K562 (cell line): ENCODE measurements around the gene APLP1. TPM values are rescaled to one million over a fixed set of nuclear protein-coding genes. Genes with fewer than 3 reads are reported as not detected.

Source experiments
- XRCC3 ChIP-seq: fragments of 450-650 bp; IDR thresholded peaks from 2 replicates; pipeline ENCODE4 v1.6.1; 2017; ENCODE audit warnings: mild to moderate bottlenecking, moderate library complexity
- polyA plus RNA-seq, 8 experiments: library from polyadenylated mRNA; depleted of rRNA in 4 of 8; stranded (reverse) in 5 of 8; unstranded in 3 of 8; fragments of >200 nt; fragmentation: Nextera tagmentation in 2 of 8; fragmentation: Illumina TruSeq in 1 of 8; extraction: Ambion mirVana in 2 of 8; extraction: Trizol in 1 of 8; gene quantifications; 2 replicates each; pipeline versions ENCODE4 v1.2.1 to v1.2.3, GENCODE V29; 2011 to 2014; ENCODE audit warnings: inconsistent platforms in 1 of 8, missing spikeins in 1 of 8
- small RNA-seq: library from RNA; depleted of rRNA; stranded (forward); fragments of <200 nt; gene quantifications from one replicate; pipeline ENCODE3, GENCODE V24; 2014
- total RNA-seq, 7 experiments: library from RNA; depleted of rRNA in 6 of 7; stranded (reverse); fragments of >200 nt in 6 of 7; fragmentation: Illumina TruSeq in 2 of 7; extraction: Trizol in 2 of 7; gene quantifications; 2 replicates each; pipeline versions ENCODE4 v1.2.1 to v1.2.3, GENCODE V29; 2011 to 2021; ENCODE audit warnings: low replicate concordance in 1 of 7

The APLP1 gene
- total and polyA plus RNA-seq, 9 of the 15 experiments (the other 6 are each of a cell fraction or from before 2014, with no cell fraction given) = 0.69 to 9.9 (median 4.7) TPM

DNA sequence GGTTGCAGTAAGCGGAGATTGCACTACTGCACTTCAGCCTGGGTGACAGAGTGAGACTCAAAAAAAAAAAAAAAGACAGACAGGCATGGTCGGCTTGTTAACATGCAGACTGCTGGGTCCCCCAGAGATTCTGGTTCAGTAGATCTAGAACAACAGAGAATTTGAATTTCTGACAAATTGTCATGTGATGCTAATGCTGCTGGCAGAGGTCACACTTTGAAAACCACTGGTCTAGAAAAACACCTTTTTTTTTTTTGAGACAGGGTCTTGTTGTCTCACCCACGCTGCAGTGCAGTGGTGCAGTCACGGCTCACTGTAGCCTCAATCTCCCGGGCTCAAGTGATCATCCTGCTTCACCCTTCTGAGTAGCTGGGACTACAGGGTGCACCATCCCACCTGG is 60.1 kb downstream of the APLP1 start (continued):
- TF ChIP-seq XRCC3 = no peak

Small RNA genes lying within 50 kb of the gene (small RNA-seq; reads per million reads assigned to genes)
- not detected for gene RN7SL402P

Other genes with a start within 250 kb of the APLP1 start
Only the 7 nearest of the 29 such genes appear.
- not detected in 2 replicates for gene PRODH2, start 55.7 kb upstream of the APLP1 start, total RNA-seq (2014; rRNA removed)
- not detected in 2 replicates for gene PRODH2, start 55.7 kb upstream of the APLP1 start, total RNA-seq (2014; rRNA removed; fragmentation: Illumina TruSeq; extraction: Trizol)
- gene PRODH2, start 55.7 kb upstream of the APLP1 start, total RNA-seq (2015; rRNA removed; fragmentation: Illumina TruSeq; extraction: Trizol) = not detected in 2 replicates
- not detected in 2 replicates for gene PRODH2, start 55.7 kb upstream of the APLP1 start, total RNA-seq (2021)
- not detected in 2 replicates for gene PRODH2, start 55.7 kb upstream of the APLP1 start, polyA plus RNA-seq (2011; rRNA removed)
- gene PRODH2, start 55.7 kb upstream of the APLP1 start, polyA plus RNA-seq (2014; fragmentation: Illumina TruSeq; extraction: Trizol) = not detected in 2 replicates
- gene PRODH2, start 55.7 kb upstream of the APLP1 start, polyA plus RNA-seq (2014; fragmentation: Nextera tagmentation; extraction: Ambion mirVana) = not detected
- gene PRODH2, start 55.7 kb upstream of the APLP1 start, polyA plus RNA-seq (2014; rRNA removed) = not detected in 2 replicates
- gene NPHS1, start 16.1 kb upstream of the APLP1 start, total RNA-seq (2014; rRNA removed) = 0.23 TPM in 1 of 2 replicates, not detected in the other
- not detected in 2 replicates for gene NPHS1, start 16.1 kb upstream of the APLP1 start, total RNA-seq (2014; rRNA removed; fragmentation: Illumina TruSeq; extraction: Trizol)
- not detected in 2 replicates for gene NPHS1, start 16.1 kb upstream of the APLP1 start, total RNA-seq (2015; rRNA removed; fragmentation: Illumina TruSeq; extraction: Trizol)
- 0.04 TPM in 1 of 2 replicates, not detected in the other for gene NPHS1, start 16.1 kb upstream of the APLP1 start, total RNA-seq (2021)
- gene NPHS1, start 16.1 kb upstream of the APLP1 start, polyA plus RNA-seq (2011; rRNA removed) = 0.01 and 0.12 TPM in 2 replicates
- not detected in 2 replicates for gene NPHS1, start 16.1 kb upstream of the APLP1 start, polyA plus RNA-seq (2014; fragmentation: Illumina TruSeq; extraction: Trizol)
- not detected for gene NPHS1, start 16.1 kb upstream of the APLP1 start, polyA plus RNA-seq (2014; fragmentation: Nextera tagmentation; extraction: Ambion mirVana)
- 0.03 and 0.28 TPM in 2 replicates for gene NPHS1, start 16.1 kb upstream of the APLP1 start, polyA plus RNA-seq (2014; rRNA removed)
- not detected in 2 replicates for gene KIRREL2, start 11.7 kb upstream of the APLP1 start, total RNA-seq (2014; rRNA removed)
- gene KIRREL2, start 11.7 kb upstream of the APLP1 start, total RNA-seq (2014; rRNA removed; fragmentation: Illumina TruSeq; extraction: Trizol) = not detected in 2 replicates
- gene KIRREL2, start 11.7 kb upstream of the APLP1 start, total RNA-seq (2015; rRNA removed; fragmentation: Illumina TruSeq; extraction: Trizol) = 0.04 and 0.07 TPM in 2 replicates
- gene KIRREL2, start 11.7 kb upstream of the APLP1 start, total RNA-seq (2021) = 0.09 and 0.16 TPM in 2 replicates
- 0.08 and 0.10 TPM in 2 replicates for gene KIRREL2, start 11.7 kb upstream of the APLP1 start, polyA plus RNA-seq (2011; rRNA removed)
- gene KIRREL2, start 11.7 kb upstream of the APLP1 start, polyA plus RNA-seq (2014; fragmentation: Illumina TruSeq; extraction: Trizol) = 0.04 TPM in 1 of 2 replicates, not detected in the other
- gene KIRREL2, start 11.7 kb upstream of the APLP1 start, polyA plus RNA-seq (2014; fragmentation: Nextera tagmentation; extraction: Ambion mirVana) = under 1 TPM in 1 of 2 experiments, not detected in 1; 0.01 TPM
- 0.11 and 0.12 TPM in 2 replicates for gene KIRREL2, start 11.7 kb upstream of the APLP1 start, polyA plus RNA-seq (2014; rRNA removed)
- 8.9 and 12.9 TPM in 2 replicates for gene NFKBID, start 32.0 kb downstream of the APLP1 start, total RNA-seq (2014; rRNA removed)
- gene NFKBID, start 32.0 kb downstream of the APLP1 start, total RNA-seq (2014; rRNA removed; fragmentation: Illumina TruSeq; extraction: Trizol) = 1.7 and 2.9 TPM in 2 replicates
- gene NFKBID, start 32.0 kb downstream of the APLP1 start, total RNA-seq (2015; rRNA removed; fragmentation: Illumina TruSeq; extraction: Trizol) = 6.6 and 7.1 TPM in 2 replicates
- 9.3 and 10.0 TPM in 2 replicates for gene NFKBID, start 32.0 kb downstream of the APLP1 start, total RNA-seq (2021)
- 3.3 and 6.8 TPM in 2 replicates for gene NFKBID, start 32.0 kb downstream of the APLP1 start, polyA plus RNA-seq (2011; rRNA removed)
- 3.6 and 4.1 TPM in 2 replicates for gene NFKBID, start 32.0 kb downstream of the APLP1 start, polyA plus RNA-seq (2014; fragmentation: Illumina TruSeq; extraction: Trizol)
- under 1 TPM; 0.65 to 0.92 TPM for gene NFKBID, start 32.0 kb downstream of the APLP1 start, polyA plus RNA-seq (2014; fragmentation: Nextera tagmentation; extraction: Ambion mirVana)
- gene NFKBID, start 32.0 kb downstream of the APLP1 start, polyA plus RNA-seq (2014; rRNA removed) = 6.3 and 8.9 TPM in 2 replicates
- not detected in 2 replicates for gene HCST, start 34.0 kb downstream of the APLP1 start, total RNA-seq (2014; rRNA removed)
- 0.29 TPM in 1 of 2 replicates, not detected in the other for gene HCST, start 34.0 kb downstream of the APLP1 start, total RNA-seq (2014; rRNA removed; fragmentation: Illumina TruSeq; extraction: Trizol)
- gene HCST, start 34.0 kb downstream of the APLP1 start, total RNA-seq (2015; rRNA removed; fragmentation: Illumina TruSeq; extraction: Trizol) = 0.65 and 0.94 TPM in 2 replicates
- gene HCST, start 34.0 kb downstream of the APLP1 start, total RNA-seq (2021) = 0.47 and 1.6 TPM in 2 replicates
- 1.3 and 1.9 TPM in 2 replicates for gene HCST, start 34.0 kb downstream of the APLP1 start, polyA plus RNA-seq (2011; rRNA removed)
- gene HCST, start 34.0 kb downstream of the APLP1 start, polyA plus RNA-seq (2014; fragmentation: Illumina TruSeq; extraction: Trizol) = not detected in 2 replicates
- 1 to 10 TPM in 1 of 2 experiments, under 1 TPM in 1; 0.95 to 1.0 TPM for gene HCST, start 34.0 kb downstream of the APLP1 start, polyA plus RNA-seq (2014; fragmentation: Nextera tagmentation; extraction: Ambion mirVana)
- gene HCST, start 34.0 kb downstream of the APLP1 start, polyA plus RNA-seq (2014; rRNA removed) = 1.1 and 1.9 TPM in 2 replicates
- 0.86 and 2.0 TPM in 2 replicates for gene TYROBP, start 39.7 kb downstream of the APLP1 start, total RNA-seq (2014; rRNA removed)
- 1.1 and 1.2 TPM in 2 replicates for gene TYROBP, start 39.7 kb downstream of the APLP1 start, total RNA-seq (2014; rRNA removed; fragmentation: Illumina TruSeq; extraction: Trizol)
- 8.2 and 9.8 TPM in 2 replicates for gene TYROBP, start 39.7 kb downstream of the APLP1 start, total RNA-seq (2015; rRNA removed; fragmentation: Illumina TruSeq; extraction: Trizol)
- gene TYROBP, start 39.7 kb downstream of the APLP1 start, total RNA-seq (2021) = 2.7 and 2.9 TPM in 2 replicates
- gene TYROBP, start 39.7 kb downstream of the APLP1 start, polyA plus RNA-seq (2011; rRNA removed) = 2.9 and 11.1 TPM in 2 replicates
- 2.2 and 2.4 TPM in 2 replicates for gene TYROBP, start 39.7 kb downstream of the APLP1 start, polyA plus RNA-seq (2014; fragmentation: Illumina TruSeq; extraction: Trizol)
- gene TYROBP, start 39.7 kb downstream of the APLP1 start, polyA plus RNA-seq (2014; fragmentation: Nextera tagmentation; extraction: Ambion mirVana) = 1 to 10 TPM in 1 of 2 experiments, under 1 TPM in 1; 0.72 to 1.6 TPM
- gene TYROBP, start 39.7 kb downstream of the APLP1 start, polyA plus RNA-seq (2014; rRNA removed) = 3.4 and 8.1 TPM in 2 replicates
- gene LRFN3, start 67.8 kb downstream of the APLP1 start, total RNA-seq (2014; rRNA removed) = 0.08 TPM in 1 of 2 replicates, not detected in the other
- not detected in 2 replicates for gene LRFN3, start 67.8 kb downstream of the APLP1 start, total RNA-seq (2014; rRNA removed; fragmentation: Illumina TruSeq; extraction: Trizol)
- gene LRFN3, start 67.8 kb downstream of the APLP1 start, total RNA-seq (2015; rRNA removed; fragmentation: Illumina TruSeq; extraction: Trizol) = not detected in 2 replicates
- 0.11 and 0.31 TPM in 2 replicates for gene LRFN3, start 67.8 kb downstream of the APLP1 start, total RNA-seq (2021)
- 0.16 TPM in 1 of 2 replicates, not detected in the other for gene LRFN3, start 67.8 kb downstream of the APLP1 start, polyA plus RNA-seq (2011; rRNA removed)
- 0.03 and 0.19 TPM in 2 replicates for gene LRFN3, start 67.8 kb downstream of the APLP1 start, polyA plus RNA-seq (2014; fragmentation: Illumina TruSeq; extraction: Trizol)
- not detected for gene LRFN3, start 67.8 kb downstream of the APLP1 start, polyA plus RNA-seq (2014; fragmentation: Nextera tagmentation; extraction: Ambion mirVana)
- gene LRFN3, start 67.8 kb downstream of the APLP1 start, polyA plus RNA-seq (2014; rRNA removed) = 0.12 and 0.35 TPM in 2 replicates